Measurements from ENCODE around the gene ITIH4.
"Not testable (repeated sequence)": the region's sequence is repeated elsewhere in the genome, so short reads cannot be mapped to it uniquely, and the experiment has no call there.

ITIH4 gene

DNA sequence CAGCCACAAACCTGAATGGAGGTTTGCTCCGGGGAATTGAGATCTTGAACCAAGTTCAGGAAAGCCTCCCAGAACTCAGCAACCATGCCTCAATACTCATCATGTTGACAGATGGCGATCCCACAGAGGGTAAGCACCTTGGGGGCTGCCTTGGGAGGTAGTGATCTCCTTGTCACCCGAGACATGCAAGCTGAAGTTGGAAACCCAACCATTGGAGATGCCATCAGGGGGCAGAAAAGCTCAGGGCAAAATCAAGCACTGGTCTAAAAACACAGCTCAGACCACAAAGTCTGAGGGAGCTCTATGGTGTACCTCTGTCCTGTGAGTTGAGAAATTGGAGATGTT lies 47.3 kb downstream of the ITIH4 start:
- DNase-seq (ENCODE audit: low spot score) = no peak

DNA sequence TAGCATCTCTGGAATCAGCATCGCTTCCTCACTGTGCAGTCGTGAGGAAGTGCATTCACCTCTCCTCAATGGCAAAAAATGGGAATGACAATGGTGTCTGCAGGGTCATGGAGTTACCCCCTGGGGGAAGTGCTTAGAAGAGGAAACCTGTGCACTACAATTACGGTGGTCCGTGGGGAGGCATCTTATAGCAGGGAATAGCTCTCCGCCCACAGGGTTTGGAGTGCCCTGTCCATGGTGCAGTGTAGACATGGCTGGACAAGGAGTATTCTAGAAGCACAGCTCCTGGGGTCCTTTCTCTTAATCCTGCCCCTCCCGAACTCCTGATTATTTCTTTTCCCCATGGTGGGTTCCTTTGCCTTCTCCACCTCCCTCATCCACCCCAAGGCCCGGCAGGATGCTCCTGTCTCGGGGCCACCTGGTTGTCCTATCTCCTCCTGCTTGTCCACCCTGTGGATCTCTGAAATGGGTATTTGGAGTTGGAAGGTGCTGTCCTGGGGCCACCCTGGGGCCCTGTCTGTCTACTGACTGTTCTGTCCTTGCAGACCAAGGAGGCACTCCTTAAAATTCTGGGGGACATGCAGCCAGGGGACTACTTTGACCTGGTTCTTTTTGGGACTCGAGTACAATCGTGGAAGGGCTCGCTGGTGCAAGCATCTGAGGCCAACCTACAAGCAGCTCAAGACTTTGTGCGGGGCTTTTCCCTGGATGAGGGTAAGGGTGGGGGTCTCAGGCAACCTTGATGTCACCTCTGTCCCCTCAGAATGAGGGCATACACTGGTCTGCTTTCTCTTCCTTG lies 47.9 kb downstream of the ITIH4 start:
- no peak for DNase-seq (ENCODE audit: low spot score)

DNA sequence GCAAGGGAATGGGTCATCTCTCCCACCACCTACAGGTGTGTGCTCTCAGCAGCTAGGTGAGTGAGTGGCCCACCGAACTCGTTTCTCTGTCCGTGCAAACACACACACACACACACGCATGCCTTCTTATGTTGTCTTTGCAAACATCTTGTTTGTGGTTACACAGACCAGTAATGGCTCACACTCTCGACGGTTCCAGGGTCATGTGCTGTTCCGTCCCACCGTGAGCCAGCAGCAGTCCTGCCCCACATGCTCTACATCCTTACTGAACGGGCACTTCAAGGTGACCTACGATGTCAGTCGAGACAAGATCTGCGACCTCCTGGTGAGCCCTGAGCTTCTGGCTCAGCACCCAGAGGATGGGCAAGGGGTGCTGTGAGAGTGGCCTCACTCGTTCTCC lies 48.7 kb downstream of the ITIH4 start:
- DNase-seq (ENCODE audit: low spot score) = no peak

DNA sequence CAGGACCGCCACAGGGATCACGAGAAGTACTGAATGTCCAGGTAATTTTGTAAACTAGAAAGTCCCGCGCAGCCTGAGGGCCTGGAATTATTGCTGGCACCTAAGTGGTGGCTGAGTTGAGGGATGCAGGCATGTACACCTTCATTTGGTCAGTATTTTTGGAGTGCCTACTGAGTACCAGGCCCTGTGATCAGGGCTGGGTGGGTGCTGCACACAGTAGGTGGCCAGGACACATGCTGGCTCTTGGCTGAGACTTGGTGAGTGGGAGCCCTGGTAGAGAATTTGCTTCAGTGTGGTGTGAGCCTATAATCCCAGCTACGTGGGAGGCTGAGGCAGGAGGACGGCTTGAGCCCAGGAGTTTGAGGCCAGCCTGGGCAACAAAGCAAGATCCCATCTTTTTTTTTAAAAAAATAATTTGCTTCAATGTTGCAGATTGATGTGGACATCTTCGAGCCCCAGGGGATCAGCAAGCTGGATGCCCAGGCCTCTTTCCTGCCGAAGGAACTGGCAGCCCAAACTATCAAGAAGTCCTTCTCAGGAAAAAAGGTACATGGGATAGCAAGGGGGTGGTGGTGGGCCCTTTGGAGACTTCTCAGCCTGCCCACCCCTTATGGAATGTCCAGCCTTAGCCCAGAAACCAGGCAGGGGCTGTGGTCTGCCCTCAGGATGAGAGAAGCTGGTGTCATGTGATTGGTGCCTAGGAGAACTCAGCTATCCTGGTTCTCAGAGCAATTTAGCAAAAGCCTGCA lies 50.5 kb downstream of the ITIH4 start:
- no peak for DNase-seq (ENCODE audit: low spot score)

DNA sequence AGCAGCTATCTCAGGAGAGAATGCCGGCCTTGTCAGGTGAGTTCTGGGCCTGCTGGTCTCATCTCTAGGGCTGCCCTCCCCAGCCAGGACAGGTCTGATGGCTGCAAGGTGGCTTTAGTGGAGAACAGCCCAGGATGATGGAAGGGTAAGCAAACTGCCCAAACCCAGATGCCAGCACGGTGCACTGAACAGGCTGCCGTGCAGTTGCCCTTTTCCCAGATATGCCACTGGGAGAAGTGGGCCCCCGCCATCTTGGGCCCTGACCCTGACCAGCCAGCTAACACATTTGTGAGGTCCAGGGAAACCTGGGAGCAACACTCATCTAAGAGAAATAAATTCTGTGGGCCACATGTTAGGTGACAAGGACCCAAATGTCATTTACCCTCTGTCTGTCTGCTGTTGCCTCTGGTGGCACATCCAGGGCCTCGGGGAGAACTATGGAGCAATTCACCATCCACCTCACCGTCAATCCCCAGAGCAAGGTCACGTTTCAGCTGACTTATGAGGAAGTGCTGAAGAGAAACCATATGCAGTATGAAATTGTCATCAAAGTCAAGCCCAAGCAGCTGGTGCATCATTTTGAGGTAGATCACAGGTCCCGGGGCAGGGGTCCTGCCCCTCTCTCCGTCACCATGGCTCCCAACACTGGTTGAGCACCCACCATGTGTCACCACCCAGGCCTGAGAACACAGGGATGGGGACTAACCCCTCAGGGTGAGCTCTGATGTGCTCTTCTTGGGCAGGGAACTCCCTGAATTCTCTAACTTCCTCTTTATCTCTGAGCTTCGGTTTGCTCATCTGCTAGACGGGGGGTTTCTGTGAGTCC lies 51.2 kb downstream of the ITIH4 start:
- no peak for DNase-seq (ENCODE audit: low spot score)

DNA sequence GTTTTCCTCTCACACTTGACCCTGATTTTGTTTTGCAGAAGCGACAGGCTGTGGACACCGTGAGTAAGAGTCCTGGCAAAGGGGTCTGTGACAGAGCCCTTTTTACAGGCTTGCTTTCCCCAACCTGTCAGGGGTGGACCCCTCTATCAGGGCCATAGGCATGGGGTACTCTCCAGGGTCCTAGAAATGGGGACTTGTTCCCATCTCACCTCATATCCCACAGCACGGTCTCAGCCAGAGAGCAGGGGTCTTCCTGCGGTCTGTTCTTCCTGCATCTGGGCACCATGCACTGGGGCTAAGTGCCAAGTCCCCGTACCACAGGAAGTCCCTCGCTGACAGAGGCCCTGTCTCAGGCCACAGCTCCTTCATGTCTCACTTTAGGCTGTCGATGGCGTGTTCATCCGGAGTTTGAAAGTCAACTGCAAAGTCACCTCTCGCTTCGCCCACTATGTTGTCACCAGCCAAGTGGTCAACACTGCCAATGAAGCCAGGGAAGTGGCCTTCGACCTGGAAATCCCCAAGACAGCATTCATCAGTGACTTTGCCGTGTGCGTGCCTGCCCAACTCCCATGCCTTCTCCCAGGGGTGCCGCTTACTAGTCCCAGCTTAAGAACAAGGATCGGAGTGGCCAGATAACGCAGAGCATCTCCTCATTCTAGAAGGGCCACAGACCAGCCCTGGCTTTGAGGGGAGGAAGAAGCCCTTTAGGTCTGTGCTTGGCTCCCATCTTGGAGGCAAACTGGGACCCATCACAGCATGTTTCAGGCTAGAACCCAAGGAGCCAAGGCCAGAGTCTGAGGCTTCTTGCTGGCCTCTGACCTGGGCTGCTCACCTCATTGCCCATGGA lies 52.3 kb downstream of the ITIH4 start:
- no peak for DNase-seq (ENCODE audit: low spot score)

DNA sequence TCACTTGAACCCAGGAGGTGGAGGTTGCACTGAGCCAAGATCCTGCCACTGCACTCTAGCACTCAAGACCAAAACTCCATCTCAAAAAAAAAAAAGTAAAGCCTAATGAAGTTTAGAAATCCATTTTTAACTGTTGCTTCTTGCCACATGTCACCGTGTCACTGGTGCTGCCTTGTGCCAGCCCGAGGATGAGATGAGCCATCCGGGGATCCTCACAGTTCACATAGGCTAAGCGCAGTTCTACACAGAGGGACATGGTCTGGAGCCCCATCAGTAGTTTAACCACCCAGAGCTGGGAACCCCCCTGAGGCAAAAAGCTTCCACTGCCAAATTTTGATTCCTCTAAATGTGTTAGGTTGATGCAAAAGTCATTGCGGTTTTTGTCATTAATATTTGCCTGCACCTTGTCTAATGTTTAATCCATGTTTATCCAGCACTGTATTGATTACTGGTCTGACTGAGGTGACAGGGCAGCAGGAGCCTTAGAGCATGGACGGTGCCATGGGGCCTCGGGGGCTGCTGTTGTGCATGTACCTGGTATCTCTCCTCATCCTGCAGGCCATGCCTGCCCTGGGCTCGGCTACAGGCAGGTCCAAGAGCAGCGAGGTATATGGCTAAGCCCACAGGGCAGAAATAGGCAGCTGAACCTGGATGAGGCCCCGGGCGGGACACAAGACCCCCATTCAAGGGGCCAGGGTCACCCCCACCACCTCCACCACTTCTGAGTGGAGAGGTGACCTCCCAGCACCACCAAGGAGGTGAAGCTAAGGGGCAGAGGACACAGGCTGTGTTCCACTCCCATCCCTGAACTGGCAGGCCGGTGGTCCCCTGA lies 53.1 kb downstream of the ITIH4 start, which contains the start of gene ITIH1:
Gene ITIH1, plus strand, starts transcription at position 473 of the 832 bp plus-strand sequence. Its CDS starts 17 bp downstream, at position 490.
- no peak for DNase-seq (ENCODE audit: low spot score)

DNA sequence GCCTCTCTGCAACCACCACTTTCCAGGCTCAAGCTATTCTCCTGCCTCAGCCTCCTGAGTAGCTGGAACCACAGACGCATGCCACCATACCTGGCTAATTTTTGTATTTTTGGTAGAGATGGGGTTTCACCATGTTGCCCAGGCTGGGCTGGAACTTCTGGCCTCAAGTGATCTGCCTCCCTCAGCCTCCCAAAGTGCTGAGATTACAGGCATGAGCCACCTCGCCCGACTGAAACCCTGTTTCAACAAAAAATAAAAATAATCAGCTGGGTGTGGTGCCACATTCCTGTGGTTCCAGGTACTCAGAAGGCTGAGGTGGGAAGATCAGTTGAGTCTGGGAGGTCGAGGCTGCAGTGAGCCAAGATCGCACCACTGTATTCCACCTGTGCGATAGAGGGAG lies 54.0 kb downstream of the ITIH4 start:
- not testable (repeated sequence) for DNase-seq (ENCODE audit: low spot score)

DNA sequence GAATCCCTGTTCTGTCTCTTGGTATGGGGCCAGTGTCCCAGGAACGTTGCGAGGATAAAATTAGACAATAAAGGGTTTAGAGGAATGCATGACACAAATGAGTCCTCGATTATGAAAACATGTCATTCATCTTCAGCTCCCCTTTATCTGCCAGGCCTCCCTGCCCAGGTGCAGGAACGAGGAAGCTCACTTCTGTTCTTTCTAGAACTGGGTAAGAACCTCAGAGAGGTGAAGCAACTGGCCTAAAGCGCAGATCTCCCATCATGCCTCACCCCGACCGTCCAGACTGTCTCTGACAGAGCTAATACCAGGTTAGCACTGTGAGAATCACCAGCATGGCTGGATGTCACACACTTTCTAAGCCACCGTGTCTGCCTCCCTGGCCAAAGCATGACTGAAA lies 54.6 kb downstream of the ITIH4 start:
- no peak for DNase-seq (ENCODE audit: low spot score)

DNA sequence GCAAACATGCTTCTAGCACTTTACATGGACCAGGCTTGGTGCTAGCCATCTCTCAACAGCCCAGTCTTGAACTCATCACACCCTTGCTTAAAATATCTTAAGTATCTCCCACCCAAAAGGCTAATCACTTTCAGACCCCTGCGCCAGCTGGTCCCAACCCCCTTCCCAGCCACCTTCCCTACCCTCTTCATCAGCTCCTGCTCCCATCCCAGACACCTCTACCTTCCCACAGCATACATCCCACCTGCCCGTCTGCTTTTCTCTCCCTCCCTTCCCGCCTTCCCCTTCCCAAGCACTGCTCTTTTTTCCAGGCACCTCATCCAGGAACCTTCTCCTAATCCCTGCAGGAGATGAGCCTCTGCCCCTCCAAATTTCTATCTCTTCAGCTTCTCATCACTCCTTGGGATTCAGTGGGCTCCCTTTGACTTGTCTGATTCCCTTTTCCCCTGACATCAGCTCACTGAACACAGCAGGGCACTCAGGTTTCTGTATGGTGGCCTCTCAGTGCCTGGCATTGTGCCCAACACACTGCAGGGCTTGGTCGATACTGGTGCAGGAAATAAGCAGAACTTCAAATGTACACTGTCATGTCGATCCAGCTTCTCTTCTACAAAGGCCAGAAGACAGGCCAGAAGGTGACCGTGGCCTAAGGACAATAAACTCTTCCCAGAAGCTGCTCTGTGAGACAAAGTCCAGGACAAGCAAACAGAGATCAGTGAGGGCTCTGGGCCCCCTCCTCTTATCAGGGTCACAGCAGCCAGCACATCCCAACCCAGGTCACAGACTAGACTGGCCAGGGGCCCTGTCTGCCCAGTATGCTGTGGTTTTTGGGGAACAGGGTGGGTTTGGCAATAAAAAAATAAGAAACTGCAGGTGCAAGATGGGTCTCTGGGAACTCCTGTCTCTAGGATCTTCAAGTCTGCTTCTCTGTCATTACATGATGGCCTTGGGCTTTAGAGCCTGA lies 55.3 kb downstream of the ITIH4 start:
- DNase-seq (ENCODE audit: low spot score) = peak; percentile 39

DNA sequence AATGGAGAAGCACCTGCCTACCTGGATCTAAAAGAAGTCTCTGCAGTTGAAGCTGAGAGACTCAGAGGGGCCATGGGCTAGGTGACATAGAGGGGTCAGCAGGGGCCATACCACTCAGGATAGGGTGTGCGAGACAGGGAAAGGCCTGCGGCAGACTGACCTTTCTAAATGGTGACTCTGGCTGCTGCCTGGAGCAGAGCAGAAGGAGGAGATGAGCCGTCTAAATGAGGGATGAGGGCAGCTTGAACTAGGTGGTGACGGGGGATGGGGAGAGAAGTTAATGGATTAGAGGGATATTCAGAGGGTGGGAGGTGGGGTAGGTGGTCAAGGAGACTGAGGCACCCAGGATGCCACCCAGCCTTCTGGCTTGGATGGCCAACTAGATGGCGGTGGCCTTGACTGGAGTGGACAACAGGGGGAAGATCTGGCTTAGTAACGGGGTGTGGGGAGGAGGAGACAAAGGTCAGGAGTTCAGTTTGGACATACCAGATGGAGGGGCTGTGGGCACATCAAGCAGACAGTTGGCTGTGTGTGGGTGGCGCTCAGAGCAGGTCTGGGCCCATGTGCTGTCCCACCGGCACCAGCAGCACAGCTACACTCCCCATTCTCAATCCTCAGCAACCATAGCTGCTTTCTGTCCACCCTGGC lies 56.3 kb downstream of the ITIH4 start:
- DNase-seq (ENCODE audit: low spot score) = no peak

DNA sequence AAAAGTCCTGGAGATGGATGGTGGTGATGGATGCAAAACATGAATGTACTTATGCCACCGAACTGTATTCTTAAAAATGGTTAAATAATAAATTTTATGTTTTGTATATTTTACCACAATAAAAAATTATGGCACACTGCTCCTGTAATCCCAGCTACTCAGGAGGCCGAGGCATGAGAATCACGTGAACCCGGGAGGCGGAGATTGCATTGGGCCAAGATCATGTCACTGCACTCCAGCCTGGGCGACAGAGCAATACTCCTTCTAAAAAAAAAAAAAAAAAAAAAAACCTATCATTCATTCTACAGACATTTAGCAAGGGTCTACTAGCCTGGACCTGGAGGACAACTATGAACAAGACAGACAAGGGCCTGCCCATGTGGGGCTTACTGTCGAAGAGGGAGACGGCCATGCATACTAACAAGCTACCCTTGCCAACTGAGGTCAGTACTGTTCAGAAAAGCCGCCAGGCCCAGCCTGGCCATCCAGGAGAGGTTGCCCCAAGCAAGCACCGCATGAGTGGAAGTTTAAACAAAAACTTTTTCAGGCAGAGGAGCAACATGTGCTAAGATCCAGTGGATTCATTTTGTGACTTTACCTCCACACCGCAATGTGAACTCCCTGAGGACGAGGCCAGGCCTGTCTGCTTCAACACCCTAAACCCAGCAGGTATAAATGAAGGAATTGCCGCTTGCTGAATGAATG lies 57.0 kb downstream of the ITIH4 start:
- no peak for DNase-seq (ENCODE audit: low spot score)

DNA sequence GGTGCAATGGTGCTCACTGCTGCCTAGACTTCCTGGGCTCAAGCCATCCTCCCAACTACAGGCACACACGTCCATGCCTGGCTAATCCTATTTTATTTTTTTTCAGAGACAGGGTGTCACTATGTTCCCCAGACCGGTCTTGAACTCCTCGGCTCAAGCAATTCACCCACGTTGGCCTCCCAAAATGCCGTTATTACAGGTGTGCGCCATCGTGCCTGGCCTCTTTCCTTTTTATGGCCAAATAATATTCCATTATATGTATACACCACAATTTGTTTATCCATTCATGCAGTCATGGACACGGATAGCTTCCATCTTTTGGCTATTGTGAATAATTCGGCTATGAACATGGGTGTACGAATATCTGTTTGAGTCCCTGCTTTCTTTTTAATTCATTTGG lies 58.8 kb downstream of the ITIH4 start:
- DNase-seq (ENCODE audit: low spot score) = no peak

DNA sequence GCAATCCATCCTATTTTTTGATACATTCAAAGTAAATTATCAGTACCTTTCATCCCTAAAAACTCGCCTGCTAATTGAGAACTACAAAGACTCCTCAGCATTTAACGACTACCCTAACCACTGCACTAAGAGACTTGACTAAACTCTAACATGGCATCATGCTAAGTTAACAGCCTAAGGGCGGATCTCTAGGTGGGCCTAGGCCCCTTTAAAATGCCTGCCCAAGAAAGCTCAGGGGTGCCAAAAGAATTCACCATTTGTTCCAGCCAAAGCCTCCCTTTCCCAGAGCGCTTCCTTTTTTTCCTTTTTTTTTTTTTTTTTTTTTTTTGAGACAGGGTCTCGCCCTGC lies 59.2 kb downstream of the ITIH4 start:
- DNase-seq (ENCODE audit: low spot score) = no peak

DNA sequence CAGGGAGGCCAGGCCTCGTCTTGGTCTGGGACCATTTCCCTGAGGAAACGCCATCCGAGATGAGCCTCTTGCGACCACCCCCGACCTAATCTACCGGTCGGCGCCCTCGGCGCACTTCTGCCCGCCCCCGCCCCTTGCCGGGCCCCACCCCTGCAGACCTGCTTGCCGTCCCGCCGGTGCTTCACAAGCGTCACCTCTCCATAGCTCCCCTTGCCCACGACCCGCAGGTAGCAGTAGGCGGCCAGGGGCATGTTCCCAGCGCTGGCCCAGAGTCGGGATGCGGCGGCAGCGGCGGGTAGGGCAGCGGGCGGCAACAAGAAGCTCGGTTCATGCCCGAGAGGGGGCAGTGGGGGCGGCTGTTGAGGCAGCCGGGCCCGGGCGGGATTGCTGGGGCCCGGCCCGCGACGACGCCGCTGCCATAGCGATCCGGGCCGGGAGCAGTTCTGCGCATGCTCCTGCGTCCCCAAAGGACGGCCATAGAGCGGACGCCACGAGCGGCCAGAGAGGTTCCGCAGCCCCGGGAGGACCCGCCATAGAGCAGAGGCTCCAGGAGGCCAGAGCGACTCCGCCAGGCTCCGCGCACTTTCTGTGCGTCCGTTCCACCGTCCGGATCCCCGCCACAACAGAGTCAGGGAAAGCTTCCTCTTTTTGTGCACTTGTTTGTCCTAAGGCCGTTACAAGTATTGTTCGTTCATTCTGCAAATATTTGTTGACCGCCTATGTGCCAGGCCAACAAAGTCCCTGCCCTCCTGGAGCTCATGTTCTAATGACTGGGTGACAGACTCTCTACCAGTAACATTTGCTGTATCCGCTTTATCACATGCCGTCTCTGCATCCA lies 59.8 kb downstream of the ITIH4 start, which contains the start of gene NEK4:
Gene NEK4, minus strand, starts transcription at position 445 of the 838 bp plus-strand sequence. Its CDS starts 194 bp downstream, at position 251.
- DNase-seq (ENCODE audit: low spot score) = peak; percentile 67

DNA sequence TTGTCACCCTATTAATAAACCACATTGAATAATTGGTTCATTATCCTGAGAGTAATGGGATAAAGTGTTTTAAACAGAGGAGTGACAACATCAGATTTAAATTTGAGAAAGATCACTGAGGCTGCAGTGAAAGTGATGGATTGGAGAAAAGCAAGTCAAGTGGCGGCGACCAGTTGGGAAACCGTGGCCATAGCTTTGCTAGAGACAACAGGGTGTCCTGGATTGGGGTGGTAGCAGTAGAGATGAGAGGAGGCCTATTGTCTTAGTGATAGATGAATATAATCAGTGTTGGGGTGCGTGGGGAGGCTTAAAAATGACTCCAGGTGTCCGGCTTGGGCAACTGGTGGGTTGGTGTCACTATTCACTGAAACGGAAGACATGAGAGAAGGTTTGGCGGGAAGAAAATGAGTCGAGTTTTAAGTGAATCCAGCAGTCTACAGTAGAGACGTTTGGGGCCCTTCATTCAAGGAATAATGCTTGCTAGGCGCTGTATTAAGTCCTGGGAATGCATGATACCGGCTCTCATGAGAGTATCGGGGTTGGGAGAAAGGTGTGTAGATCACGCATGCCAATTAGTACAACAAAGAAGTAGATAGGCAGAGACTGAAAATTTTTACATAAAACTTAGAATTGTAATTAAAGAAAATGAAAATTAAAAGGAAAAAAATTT lies 60.6 kb downstream of the ITIH4 start:
- no peak for DNase-seq (ENCODE audit: low spot score)

DNA sequence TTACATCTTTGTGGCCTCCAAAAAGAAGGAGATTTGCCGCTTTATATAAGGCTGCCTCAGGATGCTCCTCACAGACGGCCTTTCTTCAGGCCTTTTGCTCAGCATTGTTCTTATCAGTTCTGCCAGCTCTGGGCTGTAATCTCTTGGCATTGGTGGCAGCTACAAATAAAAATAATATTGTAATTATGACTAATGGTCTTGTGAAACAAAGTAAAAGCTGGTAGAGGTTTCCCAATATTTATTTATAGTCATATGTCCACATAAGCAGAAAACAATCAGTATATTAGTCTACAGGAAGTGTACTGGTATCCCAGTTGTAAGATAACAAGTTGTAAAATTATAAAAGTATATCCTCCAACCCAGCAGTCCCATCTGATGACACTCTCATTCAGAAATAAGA lies 67.0 kb downstream of the ITIH4 start:
- no peak for DNase-seq (ENCODE audit: low spot score)

All from HuH-7 (cell line).